H9 (cell line): Measurements from ENCODE around the gene PVR. TPM values are rescaled to one million over a fixed set of nuclear protein-coding genes. Genes with fewer than 3 reads are reported as not detected.

Experiments used
- DNase-seq: peaks from one replicate; pipeline ENCODE4 v3.0.0-alpha.2; 2017
- H2AFZ ChIP-seq: one replicate; pipeline ENCODE4 v1.6.1; 2013; ENCODE audit warnings: mild to moderate bottlenecking, low read length, control low read depth, moderate library complexity
- H2AK5ac ChIP-seq: 2 replicates; pipeline ENCODE4 v1.6.1; 2013; ENCODE audit warnings: low read length, control low read depth, mixed read lengths; ENCODE audit not compliant: insufficient read length
- H2BK120ac ChIP-seq: one replicate; pipeline ENCODE4 v1.6.1; 2013; ENCODE audit warnings: low read depth, mild to moderate bottlenecking, low read length, control low read depth, inconsistent platforms; ENCODE audit not compliant: poor library complexity, severe bottlenecking
- H2BK12ac ChIP-seq: 2 replicates; pipeline ENCODE4 v1.6.1; 2013; ENCODE audit warnings: low read length, control low read depth, mixed read lengths, low read depth; ENCODE audit not compliant: insufficient read length
- H2BK15ac ChIP-seq: 2 replicates; pipeline ENCODE4 v1.6.1; 2013; ENCODE audit warnings: low read depth, low read length, control low read depth
- H2BK20ac ChIP-seq: one replicate; pipeline ENCODE4 v1.6.1; 2013; ENCODE audit warnings: low read depth, mild to moderate bottlenecking, low read length, control low read depth, inconsistent platforms; ENCODE audit not compliant: poor library complexity, severe bottlenecking
- H2BK5ac ChIP-seq: 2 replicates; pipeline ENCODE4 v1.6.1; 2013; ENCODE audit warnings: low read length, control low read depth, mixed read lengths; ENCODE audit not compliant: insufficient read length
- H3K14ac ChIP-seq: 2 replicates; pipeline ENCODE4 v1.6.1; 2013; ENCODE audit warnings: low read length, control low read depth; ENCODE audit not compliant: insufficient read depth
- H3K18ac ChIP-seq: 2 replicates; pipeline ENCODE4 v1.6.1; 2013; ENCODE audit warnings: low read depth, mild to moderate bottlenecking, mixed read lengths, low read length, control low read depth; ENCODE audit not compliant: insufficient read length
- H3K23ac ChIP-seq: 2 replicates; pipeline ENCODE4 v1.6.1; 2013; ENCODE audit warnings: low read length, control low read depth, mixed read lengths, low read depth; ENCODE audit not compliant: insufficient read length
- H3K23me2 ChIP-seq: 2 replicates; pipeline ENCODE4 v1.6.1; 2013; ENCODE audit warnings: low read depth, mild to moderate bottlenecking, mixed read lengths, low read length, control low read depth; ENCODE audit not compliant: insufficient read length, poor library complexity, severe bottlenecking
- H3K27ac ChIP-seq: 2 replicates; pipeline ENCODE4 v1.5.1; 2013; ENCODE audit warnings: low read length, control low read depth, mixed read lengths, low read depth; ENCODE audit not compliant: insufficient read length
- H3K27me3 ChIP-seq: 2 replicates; pipeline ENCODE4 v1.6.1; 2013; ENCODE audit warnings: low read length, control low read depth, inconsistent platforms; ENCODE audit not compliant: insufficient read depth
- H3K4ac ChIP-seq: 2 replicates; pipeline ENCODE4 v1.6.1; 2013; ENCODE audit warnings: low read depth, mild to moderate bottlenecking, control low read depth, inconsistent platforms, low read length, moderate library complexity
- H3K4me1 ChIP-seq: 2 replicates; pipeline ENCODE4 v1.6.1; 2013; ENCODE audit warnings: low read length, control low read depth, inconsistent platforms; ENCODE audit not compliant: insufficient read depth
- H3K4me2 ChIP-seq: 2 replicates; pipeline ENCODE4 v1.6.1; 2013; ENCODE audit warnings: low read length, control low read depth, mixed read lengths; ENCODE audit not compliant: insufficient read length, insufficient read depth
- H3K56ac ChIP-seq: 2 replicates; pipeline ENCODE4 v1.6.1; 2013; ENCODE audit warnings: low read depth, mild to moderate bottlenecking, mixed read lengths, low read length, control low read depth; ENCODE audit not compliant: insufficient read length
- H3K79me1 ChIP-seq: 2 replicates; pipeline ENCODE4 v1.6.1; 2013; ENCODE audit warnings: low read depth, mild to moderate bottlenecking, moderate library complexity, low read length, control low read depth, inconsistent platforms; ENCODE audit not compliant: insufficient read depth, poor library complexity, severe bottlenecking
- H3K79me2 ChIP-seq: 2 replicates; pipeline ENCODE4 v1.6.1; 2013; ENCODE audit warnings: low read length, control low read depth, inconsistent platforms; ENCODE audit not compliant: insufficient read depth
- H3K9ac ChIP-seq: 2 replicates; pipeline ENCODE4 v1.6.1; 2013; ENCODE audit warnings: low read length, control low read depth, mixed read lengths; ENCODE audit not compliant: insufficient read length; ENCODE audit errors: extremely low read depth
- H3K9me3 ChIP-seq: one replicate; pipeline ENCODE4 v1.6.1; 2013; ENCODE audit warnings: low read depth, low read length, inconsistent platforms; ENCODE audit not compliant: control insufficient read depth
- H3T11ph ChIP-seq: one replicate; pipeline ENCODE4 v1.6.1; 2013; ENCODE audit warnings: mild to moderate bottlenecking, low read length, control low read depth, inconsistent platforms
- H4K20me1 ChIP-seq: one replicate; pipeline ENCODE4 v1.6.1; 2013; ENCODE audit not compliant: control insufficient read depth, insufficient read length, insufficient read depth
- H4K5ac ChIP-seq: 2 replicates; pipeline ENCODE4 v1.6.1; 2013; ENCODE audit warnings: low read depth, mild to moderate bottlenecking, mixed read lengths, low read length, control low read depth; ENCODE audit not compliant: insufficient read length
- H4K8ac ChIP-seq: replicated peaks from 2 replicates; pipeline ENCODE4 v1.6.1; 2013; ENCODE audit warnings: low read length, control low read depth, mixed read lengths, low read depth; ENCODE audit not compliant: insufficient read length
- H4K91ac ChIP-seq: 2 replicates; pipeline ENCODE4 v1.6.1; 2013; ENCODE audit warnings: low read depth, mild to moderate bottlenecking, moderate library complexity, mixed read lengths, low read length, control low read depth; ENCODE audit not compliant: insufficient read length
- H3K27ac Mint-ChIP-seq, 3 experiments: 2 replicates in 2 of 3; 3 replicates in 1 of 3; pipeline ENCODE4 v1.8.0; 2020 to 2021; ENCODE audit warnings: mixed read lengths in 3 of 3, mild to moderate bottlenecking in 1 of 3, moderate library complexity in 1 of 3
- H3K27me3 Mint-ChIP-seq: 2 replicates; pipeline ENCODE4 v1.8.0; 2021; ENCODE audit warnings: low read depth, mild to moderate bottlenecking, moderate library complexity, mixed read lengths
- H3K36me3 Mint-ChIP-seq, 3 experiments: 2 replicates in 2 of 3; 3 replicates in 1 of 3; pipeline ENCODE4 v1.8.0; 2020 to 2021; ENCODE audit warnings: low read depth in 3 of 3, mixed read lengths in 3 of 3; ENCODE audit not compliant: insufficient read depth in 1 of 3
- H3K4me1 Mint-ChIP-seq, 2 experiments: 2 replicates each; pipeline ENCODE4 v1.8.0; 2020; ENCODE audit warnings: mixed read lengths in 2 of 2
- H3K4me3 Mint-ChIP-seq, 2 experiments: 2 replicates in 1 of 2; 3 replicates in 1 of 2; pipeline ENCODE4 v1.8.0; 2020 to 2021; ENCODE audit warnings: mild to moderate bottlenecking in 2 of 2, mixed read lengths in 2 of 2, moderate library complexity in 1 of 2
- H3K9me3 Mint-ChIP-seq, 2 experiments: 2 replicates in 1 of 2; 3 replicates in 1 of 2; pipeline ENCODE4 v1.8.0; 2020; ENCODE audit warnings: mild to moderate bottlenecking in 2 of 2, mixed read lengths in 2 of 2, moderate library complexity in 1 of 2
- CTCF ChIP-seq: fragments of 200-600 bp; sonication (generic); conservative IDR thresholded peaks from 3 replicates; pipeline ENCODE4 v1.8.0; 2021; ENCODE audit warnings: antibody characterized with exemption, mild to moderate bottlenecking
- WGBS: extraction: QIAGEN DNeasy Blood & Tissue Kit; methylation state at CpG from one replicate; pipeline ENCODE4 v1.1.7; 2013; ENCODE audit warnings: missing lambda C conversion rate, low lambda C conversion rate, mixed read lengths; ENCODE audit not compliant: insufficient read length; ENCODE audit errors: extremely low coverage; 5-methylcytosine and 5-hydroxymethylcytosine counted together
- total RNA-seq: library from RNA; stranded (reverse); gene quantifications from 2 replicates; pipeline ENCODE4 v1.2.1, GENCODE V29; 2021

The PVR gene
- total RNA-seq, 1 experiment from 2014 or later: 29.2 TPM

- no peaks in the 10 kb centered on the region for H3K27me3 ChIP-seq
- no peak overlapping the region for H3K23ac ChIP-seq
- H2AFZ ChIP-seq: no peak overlapping the region
- H3K18ac ChIP-seq: no peak overlapping the region
- no peak overlapping the region for H4K91ac ChIP-seq
- no CpG with 5 or more reads among the region's 3 CpGs for WGBS
- no peak overlapping the region for H2AK5ac ChIP-seq
- Mint-ChIP-seq H3K4me3 (no peak overlapping the region), H3K27me3 (no peaks in the 10 kb centered on the region), H3K27ac (no peak overlapping the region), H3K4me1 (peaks cover 0 to 7% of the 10 kb centered on the region in 2 experiments; a peak in 2 of 4 replicates), H3K36me3 (peaks cover 25 to 60% (median 33%) of the 10 kb centered on the region in 3 experiments; a peak in 6 of 7 replicates), H3K9me3 (no peaks in the 10 kb centered on the region)
- no peak overlapping the region for H3K14ac ChIP-seq
- H3K4me1 ChIP-seq: no peaks in the 10 kb centered on the region
- no peak overlapping the region for H2BK5ac ChIP-seq
- no peak overlapping the region for H4K5ac ChIP-seq
- H2BK120ac ChIP-seq: no peak overlapping the region
- H3K9me3 ChIP-seq: no peaks in the 10 kb centered on the region
- H3K23me2 ChIP-seq: no peaks in the 10 kb centered on the region
- no peak for DNase-seq
- H3K4ac ChIP-seq: no peak overlapping the region
- H3K9ac ChIP-seq: no peak overlapping the region
- no peak overlapping the region for H3K27ac ChIP-seq
- H3K79me2 ChIP-seq: no peaks in the 10 kb centered on the region
- no peak overlapping the region for H3K56ac ChIP-seq
- TF ChIP-seq CTCF: no peak
- H4K8ac ChIP-seq: no peak overlapping the region
- no peaks in the 10 kb centered on the region for H3K79me1 ChIP-seq
- H2BK20ac ChIP-seq: no peak overlapping the region
- no peak overlapping the region for H3K4me2 ChIP-seq
- H2BK15ac ChIP-seq: no peak overlapping the region
- H3T11ph ChIP-seq: no peak overlapping the region
- H2BK12ac ChIP-seq: no peak overlapping the region
- H4K20me1 ChIP-seq: no peaks in the 10 kb centered on the region
These were observed 5.0 kb downstream of the PVR start for GRCh38 chr19:44648631-44649251.
